HG03108 (cell line): ENCODE measurements around the gene RTF2.

Source experiments
- ATAC-seq: cut with Tn5 transposase; IDR thresholded peaks from one replicate; pipeline ENCODE4 v1.9.1; 2021; ENCODE audit warnings: moderate library complexity; ENCODE audit not compliant: unreplicated experiment

The RTF2 gene, protein sequence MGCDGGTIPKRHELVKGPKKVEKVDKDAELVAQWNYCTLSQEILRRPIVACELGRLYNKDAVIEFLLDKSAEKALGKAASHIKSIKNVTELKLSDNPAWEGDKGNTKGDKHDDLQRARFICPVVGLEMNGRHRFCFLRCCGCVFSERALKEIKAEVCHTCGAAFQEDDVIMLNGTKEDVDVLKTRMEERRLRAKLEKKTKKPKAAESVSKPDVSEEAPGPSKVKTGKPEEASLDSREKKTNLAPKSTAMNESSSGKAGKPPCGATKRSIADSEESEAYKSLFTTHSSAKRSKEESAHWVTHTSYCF

DNA sequence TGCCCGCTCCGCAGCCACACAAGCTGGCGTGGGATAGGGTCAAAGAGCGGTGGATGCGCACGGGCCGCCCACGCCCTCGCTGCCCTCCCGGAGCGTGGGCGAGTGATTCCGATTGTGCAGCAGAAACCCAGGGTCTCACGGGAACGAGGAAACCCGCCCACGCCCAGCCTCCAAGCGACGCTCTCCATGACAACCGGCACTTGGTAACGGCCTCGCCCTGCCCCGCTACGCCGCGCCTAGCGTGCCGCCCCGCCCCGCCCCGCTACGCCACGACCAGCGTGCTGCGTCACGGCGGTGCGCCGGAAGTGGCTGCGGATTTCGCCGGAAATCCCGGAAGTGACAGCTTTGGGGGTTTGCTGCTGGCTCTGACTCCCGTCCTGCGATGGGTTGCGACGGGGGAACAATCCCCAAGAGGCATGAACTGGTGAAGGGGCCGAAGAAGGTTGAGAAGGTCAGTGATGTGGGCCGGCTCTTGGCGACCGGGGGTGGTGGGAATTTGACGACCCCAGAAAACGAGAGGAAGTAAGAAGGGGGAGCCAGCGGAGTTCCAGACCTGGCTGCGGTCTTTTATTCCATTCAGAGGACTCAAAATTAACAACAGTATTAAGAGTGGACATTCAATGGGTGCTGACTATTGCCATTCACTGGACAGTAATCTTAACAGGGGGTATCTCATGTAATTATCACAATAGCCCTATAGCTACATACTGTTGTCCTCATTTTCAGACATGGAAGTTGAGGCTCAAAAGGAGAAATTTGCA is at the start of gene RTF2:
Gene RTF2 (plus strand): TSS at position 312 of the 761 bp plus-strand sequence. CDS start 71 bp downstream, at position 383.
- ATAC-seq, result peak; percentile 96

DNA sequence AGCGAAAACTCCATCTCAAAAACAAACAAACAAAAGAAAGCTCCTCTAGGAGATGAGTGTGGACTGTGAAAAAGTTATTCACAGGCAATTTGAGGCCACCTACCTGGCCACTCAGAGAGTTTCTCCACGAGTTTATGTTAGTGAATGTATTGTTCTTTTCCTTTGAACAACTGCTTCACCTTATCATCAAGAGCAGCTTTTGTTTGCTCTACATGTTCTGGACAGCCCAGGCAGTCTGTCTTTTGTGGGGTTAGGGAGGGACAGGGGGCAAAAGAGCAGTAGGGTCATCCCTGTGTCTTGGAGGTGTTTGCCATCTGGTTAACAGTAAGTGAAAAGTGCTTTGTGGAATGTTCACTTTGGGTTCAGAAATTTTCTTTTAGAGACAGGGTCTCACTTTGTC is 48.4 kb upstream of the RTF2 start:
- no peak for ATAC-seq

- ATAC-seq, result no peak
These were observed 47.3 kb upstream of the RTF2 start for GRCh38 chr20:56420940-56421688.

DNA sequence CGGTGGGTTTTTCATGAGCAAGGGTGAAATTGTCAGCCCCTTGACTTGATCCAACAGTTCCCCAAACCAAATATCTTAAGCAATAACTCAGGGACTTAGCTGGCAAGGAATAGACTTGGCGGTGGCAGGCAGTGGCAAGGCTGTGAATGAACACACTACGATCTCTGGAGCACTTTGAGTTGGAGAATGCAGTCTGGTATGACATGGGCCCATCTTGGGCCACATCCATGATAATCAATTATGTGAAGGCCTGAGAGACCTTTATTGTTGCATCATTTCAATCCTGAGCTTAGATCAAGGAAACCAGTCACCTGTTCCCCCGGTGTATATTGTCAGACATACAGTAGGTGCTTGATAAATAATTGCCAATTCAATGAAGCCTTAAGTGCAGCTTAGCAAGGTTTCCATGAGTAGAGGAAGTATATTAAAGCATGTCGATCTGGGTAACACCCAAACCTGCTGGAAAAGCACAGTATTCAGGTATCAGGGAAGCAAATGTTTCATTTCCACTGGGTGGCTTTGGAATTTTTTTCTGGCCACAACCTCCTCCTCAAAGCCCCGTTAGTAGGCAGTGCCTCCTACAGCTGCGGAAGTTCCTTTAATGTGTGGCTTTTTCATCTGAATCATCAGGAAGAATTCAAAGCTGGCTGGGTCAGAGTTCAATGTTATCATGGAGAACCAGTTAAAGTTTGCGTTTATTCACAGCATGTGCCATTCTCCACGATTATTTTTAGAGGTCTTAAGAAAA is 46.2 kb upstream of the RTF2 start:
- no peak for ATAC-seq

GRCh38 chr20:56422824-56423189 is 45.6 kb upstream of the RTF2 start:
- ATAC-seq, result no peak

- ATAC-seq, result no peak
These were observed 45.2 kb upstream of the RTF2 start for GRCh38 chr20:56423211-56423610.

- no peak for ATAC-seq
These were observed 44.5 kb upstream of the RTF2 start for GRCh38 chr20:56423886-56424285.

DNA sequence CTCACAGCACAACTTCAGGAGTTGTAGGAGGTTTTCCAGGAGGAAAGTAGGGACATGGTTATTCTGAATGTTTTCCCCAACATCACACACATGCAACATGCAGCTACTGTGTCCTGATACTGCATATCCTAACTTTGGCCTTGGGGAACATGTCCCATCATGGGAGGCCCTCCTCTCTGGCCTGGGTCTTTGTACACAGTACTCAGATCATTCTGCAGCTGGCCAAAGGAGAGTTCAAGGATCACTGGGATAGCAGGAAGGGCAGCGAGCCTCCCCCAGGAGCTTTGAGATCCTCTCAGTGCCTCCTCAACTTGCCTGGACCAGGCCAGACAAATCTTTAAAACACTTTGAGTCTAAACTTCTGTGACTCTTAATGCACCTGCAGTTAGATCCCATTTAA is 43.5 kb upstream of the RTF2 start:
- ATAC-seq, result no peak

GRCh38 chr20:56426026-56426425 is 42.4 kb upstream of the RTF2 start:
- no peak for ATAC-seq

- no peak for ATAC-seq
These were observed 41.5 kb upstream of the RTF2 start for GRCh38 chr20:56426926-56427325.

DNA sequence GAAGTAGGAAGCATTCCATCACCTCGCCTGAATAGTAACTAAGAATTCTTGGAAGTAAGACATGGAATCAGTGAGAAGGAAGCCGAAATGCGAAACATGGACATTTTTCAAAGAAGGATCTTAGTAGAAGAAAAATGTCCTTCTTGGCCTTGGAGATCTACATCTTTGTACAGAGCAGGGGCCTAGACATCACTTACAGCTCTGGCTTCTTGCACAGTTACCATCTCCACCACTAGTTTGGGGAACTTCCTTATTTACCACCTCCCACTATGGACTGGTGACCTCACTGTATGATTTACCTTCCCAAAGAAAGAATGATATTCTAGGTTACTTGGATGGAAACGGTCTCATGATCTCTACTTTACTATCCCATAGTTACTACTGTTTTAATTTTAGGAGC is 40.6 kb upstream of the RTF2 start:
- no peak for ATAC-seq

DNA sequence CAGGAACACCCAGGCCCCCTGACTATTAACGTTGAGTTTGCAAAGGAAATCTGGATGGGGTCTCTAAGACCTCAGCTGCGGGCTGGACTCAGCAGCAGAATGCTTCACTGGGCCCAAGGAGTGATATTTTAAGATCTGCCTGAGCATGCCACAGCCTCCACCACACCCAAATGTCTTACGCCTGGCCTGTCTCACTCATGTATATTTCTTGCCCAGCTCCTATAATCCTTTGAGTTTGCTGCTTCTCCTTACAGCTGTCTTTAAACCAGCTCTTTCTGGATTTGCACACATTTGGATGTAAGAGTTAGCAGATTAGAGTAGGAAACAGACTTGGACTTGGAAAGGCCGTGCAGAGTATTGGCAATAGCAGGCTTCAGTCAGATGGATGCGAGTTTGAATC is 40.0 kb upstream of the RTF2 start:
- ATAC-seq, result no peak

DNA sequence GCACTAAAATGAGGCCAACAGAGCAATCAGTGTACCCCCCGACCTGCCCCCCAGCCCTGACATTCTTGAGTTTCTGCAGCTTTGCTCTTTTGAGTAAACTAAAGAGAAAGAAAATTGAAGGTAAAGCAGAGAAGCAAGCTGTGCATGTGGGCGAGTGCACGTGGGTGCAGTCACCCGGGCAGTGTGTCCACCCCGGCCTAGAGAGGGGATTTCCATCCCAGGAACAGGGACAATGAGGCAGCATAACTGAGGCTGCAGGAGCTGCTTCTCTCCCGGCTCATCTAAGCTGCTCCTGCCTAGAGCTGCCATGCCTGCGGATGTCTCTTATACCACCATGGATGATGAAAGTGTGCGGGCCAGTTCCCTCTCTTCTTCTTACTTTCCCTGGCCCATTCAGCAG is 39.5 kb upstream of the RTF2 start:
- ATAC-seq, result no peak

- no peak for ATAC-seq
These were observed 38.9 kb upstream of the RTF2 start for GRCh38 chr20:56429502-56429901.

GRCh38 chr20:56429941-56430340 is 38.5 kb upstream of the RTF2 start:
- no peak for ATAC-seq

GRCh38 chr20:56430461-56430860 is 38.0 kb upstream of the RTF2 start:
- ATAC-seq, result no peak

- no peak for ATAC-seq
These were observed 37.5 kb upstream of the RTF2 start for GRCh38 chr20:56430957-56431356.

DNA sequence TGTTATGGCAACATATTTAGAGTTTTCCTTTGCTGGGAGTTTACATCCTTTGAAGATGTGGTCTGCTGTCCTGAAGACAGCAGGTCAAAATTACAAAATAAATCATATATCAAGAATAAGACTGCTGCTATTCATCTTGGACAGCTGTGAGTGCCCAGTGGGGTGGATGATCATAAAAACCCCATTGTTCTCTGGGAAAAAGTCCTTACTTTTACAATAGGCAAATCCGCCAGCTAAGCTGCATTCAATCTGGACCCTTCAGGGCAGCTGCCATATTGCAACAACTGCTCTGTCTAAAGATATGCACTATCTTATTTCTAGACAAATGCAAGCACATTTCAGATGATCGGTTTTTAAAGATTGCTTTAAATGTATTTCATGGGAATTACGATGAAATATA is 37.0 kb upstream of the RTF2 start:
- ATAC-seq, result no peak

- ATAC-seq, result no peak
These were observed 35.1 kb upstream of the RTF2 start for GRCh38 chr20:56433221-56433879.

DNA sequence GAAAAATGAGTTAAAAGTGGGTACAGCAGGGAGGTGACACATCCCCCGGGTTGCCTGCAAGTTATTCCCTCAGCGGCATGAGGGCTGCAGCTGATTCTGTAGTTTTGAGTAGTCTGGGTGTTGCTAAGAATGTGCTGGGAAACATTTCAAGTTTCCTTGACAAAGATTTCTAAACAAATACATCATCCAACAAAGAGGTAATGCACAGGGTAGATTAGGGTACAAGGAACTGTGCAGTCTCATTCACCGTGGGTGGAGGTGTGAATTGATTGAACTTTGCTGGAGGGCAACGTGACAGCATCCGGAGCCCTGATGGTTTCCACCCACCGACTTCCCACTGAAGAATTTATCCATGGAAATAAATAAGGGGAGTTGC is 34.6 kb upstream of the RTF2 start:
- no peak for ATAC-seq
